Esophagus (tissue), 2 donors: ENCODE measurements around the gene SHF. TPM values are rescaled to one million over a fixed set of nuclear protein-coding genes. Genes with fewer than 3 reads are reported as not detected.

ENCODE experiments used
- H3K27ac ChIP-seq, 2 donors: one replicate each; pipeline ENCODE4 v1.5.1; 2013; ENCODE audit warnings: low read depth in 2 of 2, mild to moderate bottlenecking in 2 of 2, inconsistent platforms in 1 of 2, low read length in 1 of 2, moderate library complexity in 1 of 2
- H3K27me3 ChIP-seq, 2 donors: one replicate each; pipeline ENCODE4 v1.6.1; 2013; ENCODE audit warnings: low read length in 2 of 2, control low read depth in 1 of 2, mild to moderate bottlenecking in 1 of 2; ENCODE audit not compliant: insufficient read depth in 2 of 2, control insufficient read depth in 1 of 2
- H3K36me3 ChIP-seq, 2 donors: one replicate each; pipeline ENCODE4 v1.6.1; 2013; ENCODE audit warnings: low read length in 1 of 2; ENCODE audit not compliant: control insufficient read depth in 2 of 2, insufficient read depth in 2 of 2
- H3K4me1 ChIP-seq, 2 donors: one replicate each; pipeline ENCODE4 v1.6.1; 2013; ENCODE audit warnings: low read length in 1 of 2; ENCODE audit not compliant: control insufficient read depth in 2 of 2, insufficient read depth in 2 of 2
- H3K4me3 ChIP-seq, 2 donors: one replicate each; pipeline ENCODE4 v1.5.1; 2013; ENCODE audit warnings: low read length in 2 of 2, mild to moderate bottlenecking in 2 of 2, low read depth in 1 of 2, moderate library complexity in 1 of 2
- H3K9me3 ChIP-seq, 2 donors: one replicate each; pipeline ENCODE4 v1.6.1; 2013; ENCODE audit warnings: mild to moderate bottlenecking in 2 of 2, low read depth in 1 of 2, low read length in 1 of 2, moderate library complexity in 1 of 2; ENCODE audit not compliant: control insufficient read depth in 2 of 2, insufficient read depth in 1 of 2
- WGBS, 2 donors: extraction: QIAGEN DNeasy Blood & Tissue Kit; methylation state at CpG; one replicate each; pipeline ENCODE4 v1.1.7; 2013; 5-methylcytosine and 5-hydroxymethylcytosine counted together
- polyA plus RNA-seq, 2 donors: library from polyadenylated mRNA; stranded (reverse); fragments of 200-250 nt; gene quantifications; one replicate each; pipeline ENCODE4 v1.2.3, GENCODE V29; 2013
- donor health status: healthy with polysubstance abuse.
- donor health status: Bipolar disorder and iron deficiency.

SHF gene
- polyA plus RNA-seq, 2 donors: 2.1 to 2.4 TPM

DNA sequence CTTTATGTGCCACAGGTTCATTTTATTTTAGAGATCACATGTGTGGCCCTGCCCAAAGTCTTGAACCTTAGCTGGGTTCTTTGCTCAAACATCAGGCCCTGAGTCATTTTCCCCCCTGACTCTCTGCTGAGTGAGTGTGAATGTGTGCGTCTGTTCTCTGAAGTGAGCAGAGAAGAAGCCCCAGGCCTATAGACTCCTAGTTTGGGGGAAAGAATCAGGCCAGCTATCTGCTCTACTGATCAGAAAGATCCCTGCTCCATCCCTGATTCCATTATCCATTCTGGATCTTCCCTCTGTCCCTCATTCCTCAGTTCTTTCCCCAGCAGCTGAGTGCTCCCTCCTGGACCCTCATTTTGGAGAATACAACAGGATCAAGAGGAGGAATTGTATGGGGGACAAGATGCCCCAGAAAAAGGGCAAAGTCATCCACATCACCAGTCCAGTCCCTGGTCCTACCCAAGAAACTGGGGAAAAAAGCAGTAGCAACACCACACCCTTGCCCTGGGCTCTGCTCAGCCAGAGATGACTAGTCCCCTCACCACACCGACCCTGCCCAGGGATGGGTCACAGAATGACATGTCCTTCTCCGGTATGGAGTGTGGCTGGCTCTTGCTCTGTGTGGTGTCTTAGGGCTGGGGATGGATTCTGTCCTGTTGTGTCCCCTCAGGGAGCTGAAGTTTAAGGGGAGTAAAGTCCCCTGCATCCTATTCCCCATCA lies 54.8 kb downstream of the SHF start:
- WGBS, 2 donors: 52 to 65% methylated on average over 3 of the region's 3 CpGs
- Histone ChIP-seq H3K27ac (no peak overlapping the region), H3K4me1 (peaks cover 6 to 12% of the 10 kb centered on the region in 2 donors), H3K27me3 (no peaks in the 10 kb centered on the region), H3K36me3 (peaks cover 0 to 18% of the 10 kb centered on the region in 2 donors), H3K4me3 (no peak overlapping the region), H3K9me3 (no peaks in the 10 kb centered on the region)

DNA sequence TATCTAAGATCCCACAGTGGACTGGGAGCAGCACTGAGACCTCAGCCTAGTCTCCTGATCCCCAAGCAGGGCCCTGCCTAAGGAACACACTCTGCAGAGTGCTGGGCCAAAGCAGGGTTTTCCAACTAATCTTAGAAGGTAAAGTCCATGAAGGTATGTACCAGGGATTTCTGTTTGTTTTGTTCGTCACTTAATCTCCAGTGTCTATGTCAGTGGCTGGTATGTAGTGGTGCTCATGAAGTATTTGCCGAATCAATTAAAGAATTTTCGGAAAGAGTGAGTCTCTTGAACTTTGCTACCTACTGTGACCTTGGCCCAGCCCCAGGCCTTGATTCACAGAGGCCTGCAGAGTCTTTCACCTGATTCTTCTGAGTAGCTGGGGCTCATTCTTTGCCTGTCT lies 56.3 kb downstream of the SHF start:
- H3K4me1 ChIP-seq: peaks cover 6 to 12% of the 10 kb centered on the region in 2 donors

DNA sequence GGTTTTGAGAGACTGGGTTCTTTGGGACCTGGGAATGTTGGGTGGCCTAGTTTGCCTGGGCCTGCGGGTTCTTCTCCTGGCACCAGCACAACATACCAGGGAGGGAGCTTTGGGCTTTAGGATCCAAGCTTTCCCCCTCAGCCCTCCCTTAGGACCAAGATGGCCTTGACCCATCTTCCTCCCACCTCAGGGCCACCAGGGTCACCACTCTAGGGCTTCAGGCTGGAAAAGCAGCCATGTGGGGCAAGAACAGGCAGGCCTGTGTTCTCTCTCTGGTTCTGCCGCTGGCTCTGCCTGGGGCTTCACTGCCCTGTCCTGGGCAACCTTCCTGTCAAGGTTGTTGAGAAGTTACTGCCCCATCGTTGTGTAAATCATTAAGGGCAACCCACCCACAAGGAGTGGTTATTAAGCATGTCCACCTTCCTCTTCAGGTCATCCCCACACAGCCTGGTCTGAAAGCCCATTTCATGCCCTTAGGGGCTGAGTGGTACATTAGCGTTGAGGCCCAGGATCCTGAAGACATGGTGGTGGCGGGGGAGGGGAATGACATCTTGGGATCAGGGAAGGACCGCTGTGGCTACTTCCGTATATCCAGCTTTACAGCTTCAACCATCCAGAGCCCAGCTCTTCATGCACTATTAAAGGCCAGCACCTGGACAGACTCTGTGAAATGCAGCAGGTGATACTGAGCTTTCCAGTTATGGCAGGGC lies 57.3 kb downstream of the SHF start:
- Histone ChIP-seq H3K4me3 (peak overlapping the region; percentile 72 to 79), H3K27ac (peak overlapping the region; percentile 85 to 93)
- 58 to 76% methylated on average over 7 of the region's 7 CpGs for WGBS, 2 donors

More for the DNA sequence above, 56.3 kb downstream of the SHF start:
- H3K4me3 ChIP-seq: peak overlapping the region in 1 of 2 donors; percentile 72
- no peaks in the 10 kb centered on the region for H3K9me3 ChIP-seq
- 77 to 85% methylated on average over 3 of the region's 3 CpGs for WGBS, 2 donors
- peaks cover 0 to 13% of the 10 kb centered on the region in 2 donors for H3K36me3 ChIP-seq
- H3K27me3 ChIP-seq: no peaks in the 10 kb centered on the region
- H3K27ac ChIP-seq: no peak overlapping the region

DNA sequence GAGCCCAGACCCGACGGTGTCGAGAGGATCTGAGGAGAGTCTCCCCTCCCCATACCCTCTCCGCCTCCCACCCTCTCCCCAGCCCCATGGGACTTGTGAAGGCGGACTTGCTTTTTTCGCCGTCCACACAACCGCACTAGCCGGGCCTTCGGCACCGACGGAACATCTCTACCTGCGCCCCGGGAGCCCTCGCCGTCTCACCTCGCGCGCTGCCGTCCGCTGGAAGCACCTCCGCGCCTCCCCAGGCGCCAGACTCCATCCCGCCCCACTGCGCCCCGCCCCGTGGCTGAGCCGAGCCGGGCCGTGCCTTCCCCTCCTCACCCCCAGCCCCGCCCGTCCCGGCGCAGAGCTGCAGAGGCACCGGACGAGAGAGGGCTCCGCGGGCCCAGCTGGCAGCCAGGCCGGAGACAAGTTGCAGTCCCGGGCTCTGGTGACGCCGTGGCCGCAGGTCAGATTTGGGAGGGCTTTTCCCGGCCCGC lies 58.1 kb downstream of the SHF start, which contains the start of the genes DUOX1 and DUOXA1:
DUOX1 (plus strand) TSS at position 344 of the 479 bp plus-strand sequence. CDS start 1,973 bp downstream, outside the sequence.
DUOXA1 (minus strand) TSS at position 229 of the 479 bp plus-strand sequence. CDS start 6,865 bp downstream, outside the sequence.
- H3K27ac ChIP-seq: peak within 1 kb of the TSS; percentile 90 to 93
- H3K4me1 ChIP-seq: peaks cover 2 to 12% of the 10 kb centered on the region in 2 donors
- peaks cover 0 to 6% of the 10 kb centered on the region in 2 donors for H3K36me3 ChIP-seq
- peak within 1 kb of the TSS; percentile 72 to 79 for H3K4me3 ChIP-seq
- WGBS, 2 donors: 4 to 5% methylated on average over 37 to 46 of the region's 46 CpGs
- no peaks in the 10 kb centered on the region for H3K27me3 ChIP-seq
- H3K9me3 ChIP-seq: no peaks in the 10 kb centered on the region

More for the DNA sequence above, 57.3 kb downstream of the SHF start:
- Histone ChIP-seq H3K36me3 (peaks cover 0 to 12% of the 10 kb centered on the region in 2 donors), H3K4me1 (peaks cover 6 to 12% of the 10 kb centered on the region in 2 donors), H3K27me3 (no peaks in the 10 kb centered on the region), H3K9me3 (no peaks in the 10 kb centered on the region)

DNA sequence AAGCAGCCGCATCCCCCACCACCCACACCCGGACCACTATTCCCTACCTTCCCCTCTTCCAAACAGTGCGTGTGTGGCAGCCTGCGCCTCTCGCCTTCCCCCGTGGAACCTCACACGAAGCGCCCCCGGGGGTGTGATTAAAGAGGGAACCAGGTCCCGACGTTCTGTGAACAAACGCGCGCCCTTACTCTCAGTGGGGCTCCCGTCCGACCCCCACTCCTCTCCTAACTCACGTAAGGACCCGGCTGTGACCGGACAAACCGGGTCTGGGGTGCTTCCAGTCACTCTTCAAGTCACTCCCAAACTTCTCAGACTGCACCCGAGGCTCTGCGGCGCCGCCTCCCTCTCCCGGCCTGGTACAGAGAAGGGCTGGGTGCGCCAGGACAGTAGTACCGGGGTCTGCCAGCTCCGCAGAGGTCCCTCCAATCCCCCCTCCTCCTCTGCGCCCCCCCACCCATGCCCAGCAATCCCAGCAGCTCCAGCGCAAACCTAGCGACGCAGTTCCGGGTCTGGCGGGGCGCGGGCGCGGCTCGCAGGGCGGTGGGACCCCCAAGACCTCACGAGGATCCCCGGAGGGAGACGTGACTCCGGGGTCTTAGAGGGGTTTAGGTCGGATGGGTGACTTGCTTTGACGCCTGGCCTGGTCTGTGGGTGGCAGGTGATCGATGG lies 58.7 kb downstream of the SHF start:
- no peaks in the 10 kb centered on the region for H3K27me3 ChIP-seq
- peak overlapping the region; percentile 72 to 79 for H3K4me3 ChIP-seq
- H3K4me1 ChIP-seq: peaks cover 0 to 12% of the 10 kb centered on the region in 2 donors
- 3 to 10% methylated on average over 46 to 47 of the region's 47 CpGs for WGBS, 2 donors
- no peaks in the 10 kb centered on the region for H3K9me3 ChIP-seq
- peaks cover 0 to 6% of the 10 kb centered on the region in 2 donors for H3K36me3 ChIP-seq
- H3K27ac ChIP-seq: peak overlapping the region; percentile 90 to 93

DNA sequence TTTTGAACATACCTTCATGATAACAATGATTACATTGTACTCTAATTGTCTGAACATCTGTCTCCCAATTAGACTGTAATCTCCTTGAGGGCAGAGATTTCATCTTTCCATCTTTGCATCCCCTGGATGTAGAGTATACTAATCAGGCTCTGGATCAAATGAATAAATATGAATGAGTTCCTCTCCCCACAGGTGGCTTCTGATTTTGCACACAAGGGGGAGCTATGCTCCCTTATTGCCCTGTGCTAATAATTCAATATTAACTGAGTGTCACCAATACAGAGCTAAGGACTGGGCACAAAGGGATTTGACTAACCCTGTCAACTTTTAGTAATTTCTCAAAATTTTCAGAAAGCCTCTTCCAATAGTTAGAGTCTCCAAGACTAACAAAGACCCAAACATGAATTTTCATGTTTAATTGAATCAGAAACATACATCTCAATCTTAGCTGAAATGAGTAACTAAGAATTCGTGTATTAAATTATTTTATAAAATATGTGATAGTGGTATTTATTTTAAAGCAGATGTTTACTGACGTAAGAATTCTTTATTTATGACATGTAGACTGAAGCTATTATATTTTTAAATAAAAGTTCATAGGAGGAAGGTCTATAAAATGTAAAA lies 61.1 kb downstream of the SHF start:
- no peak overlapping the region for H3K4me3 ChIP-seq
- H3K36me3 ChIP-seq: peaks cover 0 to 3% of the 10 kb centered on the region in 2 donors
- WGBS, 2 donors: 67% methylated on average over 2 of the region's 2 CpGs
- H3K4me1 ChIP-seq: peaks cover 0 to 3% of the 10 kb centered on the region in 2 donors
- no peak overlapping the region for H3K27ac ChIP-seq
- no peaks in the 10 kb centered on the region for H3K9me3 ChIP-seq
- no peaks in the 10 kb centered on the region for H3K27me3 ChIP-seq

DNA sequence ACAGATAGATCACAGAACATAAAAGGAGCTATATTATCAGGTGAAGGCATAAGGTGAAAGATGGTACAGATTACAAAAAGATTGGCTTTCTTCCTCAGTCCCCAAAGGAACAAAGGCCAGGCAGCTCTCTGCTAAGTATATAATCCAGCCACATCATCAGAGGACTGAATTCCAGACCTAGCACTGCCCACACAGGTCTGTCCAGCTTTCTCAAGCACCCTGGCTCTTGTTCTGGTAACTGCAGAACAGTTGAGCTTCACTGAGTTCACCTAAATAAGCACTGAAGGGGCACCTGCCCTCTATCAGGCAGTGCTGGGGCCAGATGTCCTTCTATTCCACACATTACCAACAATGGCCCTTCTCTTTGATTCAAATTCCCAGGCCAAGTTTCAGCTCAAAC lies 64.4 kb downstream of the SHF start:
- Histone ChIP-seq H3K4me3 (no peak overlapping the region), H3K9me3 (no peaks in the 10 kb centered on the region), H3K27me3 (no peaks in the 10 kb centered on the region), H3K36me3 (peaks cover 0 to 19% of the 10 kb centered on the region in 2 donors), H3K27ac (peak overlapping the region in 1 of 2 donors; percentile 46), H3K4me1 (peaks cover 0 to 3% of the 10 kb centered on the region in 2 donors)

DNA sequence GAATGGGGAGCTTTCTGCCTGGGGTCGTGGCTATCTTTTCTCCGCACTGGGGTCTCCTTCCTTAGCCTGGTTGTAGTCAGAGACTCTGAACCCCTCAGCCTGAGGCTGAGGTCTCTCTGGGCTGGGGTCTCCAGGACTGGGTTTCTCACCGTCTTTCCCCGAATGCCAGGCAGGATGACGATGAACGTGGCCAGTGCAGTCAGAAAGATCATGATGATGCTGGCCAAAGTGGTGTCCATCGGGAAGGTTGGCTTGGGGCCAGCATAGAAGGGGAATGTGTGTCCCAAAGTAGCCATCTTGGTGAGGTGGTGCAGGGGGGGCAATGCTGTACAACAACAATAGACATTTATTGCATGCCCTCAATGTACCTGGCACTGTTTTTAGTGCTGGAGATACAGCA lies 65.0 kb downstream of the SHF start:
- Histone ChIP-seq H3K27me3 (no peaks in the 10 kb centered on the region), H3K4me1 (peaks cover 0 to 3% of the 10 kb centered on the region in 2 donors), H3K27ac (peak overlapping the region; percentile 36 to 67), H3K4me3 (no peak overlapping the region), H3K9me3 (no peaks in the 10 kb centered on the region), H3K36me3 (peaks cover 0 to 19% of the 10 kb centered on the region in 2 donors)
- WGBS, 2 donors: 85 to 88% methylated on average over 7 of the region's 7 CpGs
